OCI-LY3 (cell line): ENCODE results near the gene ADH4.
"Not testable (repeated sequence)": the region's sequence is repeated elsewhere in the genome, so short reads cannot be mapped to it uniquely, and the experiment has no call there.

Source experiments
- H2AFZ ChIP-seq: fragments of 200-600, 300-600 bp; shearing (Covaris generic); 2 replicates; pipeline ENCODE4 v1.6.0; 2014; ENCODE audit warnings: antibody characterized with exemption, low read depth, low read length
- H3K27ac ChIP-seq: fragments of 200-600, 300-600 bp; sonication (generic); 2 replicates; pipeline ENCODE4 v1.5.1; 2014; ENCODE audit warnings: mild to moderate bottlenecking, low read length, moderate library complexity, mixed read lengths
- H3K27me3 ChIP-seq: fragments of 200-600, 300-600 bp; sonication (generic); 2 replicates; pipeline ENCODE4 v1.6.1; 2014; ENCODE audit warnings: low read depth, low read length, mixed read lengths
- H3K36me3 ChIP-seq: fragments of 200-600, 300-600 bp; sonication (generic); replicated peaks from 2 replicates; pipeline ENCODE3; 2014; ENCODE audit warnings: low read depth, low read length, mixed read lengths
- H3K4me1 ChIP-seq: fragments of 300-600, 200-600 bp; sonication (generic); 2 replicates; pipeline ENCODE4 v1.6.1; 2014; ENCODE audit warnings: low read length, mixed read lengths
- H3K4me2 ChIP-seq: fragments of 200-600, 300-600 bp; sonication (generic); 2 replicates; pipeline ENCODE4 v1.6.1; 2014; ENCODE audit warnings: low read length, mixed read lengths
- H3K4me3 ChIP-seq: fragments of 300-600, 200-600 bp; sonication (generic); 2 replicates; pipeline ENCODE4 v1.5.1; 2014; ENCODE audit warnings: antibody characterized with exemption, mild to moderate bottlenecking, low read length, moderate library complexity
- H3K79me2 ChIP-seq: fragments of 300-600, 200-600 bp; shearing (Covaris generic); 2 replicates; pipeline ENCODE4 v1.6.1; 2014; ENCODE audit warnings: mild to moderate bottlenecking, low read length, mixed read lengths
- H3K9ac ChIP-seq: fragments of 300-600, 200-600 bp; shearing (Covaris generic); 2 replicates; pipeline ENCODE4 v1.6.0; 2014; ENCODE audit warnings: mild to moderate bottlenecking, low read length, moderate library complexity
- H3K9me3 ChIP-seq: fragments of 200-600, 300-600 bp; shearing (Covaris generic); 2 replicates; pipeline ENCODE4 v1.6.1; 2014; ENCODE audit warnings: low read length, mixed read lengths; ENCODE audit not compliant: insufficient read depth
- H4K20me1 ChIP-seq: fragments of 200-600, 300-600 bp; sonication (generic); 2 replicates; pipeline ENCODE4 v1.6.1; 2016; ENCODE audit warnings: low read length, mixed read lengths; ENCODE audit not compliant: insufficient read depth
- EZH2phosphoT487 ChIP-seq: fragments of 200-600 bp; shearing (Covaris generic); IDR thresholded peaks from 2 replicates; pipeline ENCODE4 v1.6.1; 2018; ENCODE audit warnings: antibody characterized with exemption, mixed run types, low read depth
- TF ChIP-seq, protein P1 (sequence below): fragments of 200-600, 300-600 bp; sonication (generic); IDR thresholded peaks from 2 replicates; pipeline ENCODE4 v1.5.1; 2014; ENCODE audit warnings: antibody characterized with exemption, low read length, low read depth

Gene ADH4

DNA sequence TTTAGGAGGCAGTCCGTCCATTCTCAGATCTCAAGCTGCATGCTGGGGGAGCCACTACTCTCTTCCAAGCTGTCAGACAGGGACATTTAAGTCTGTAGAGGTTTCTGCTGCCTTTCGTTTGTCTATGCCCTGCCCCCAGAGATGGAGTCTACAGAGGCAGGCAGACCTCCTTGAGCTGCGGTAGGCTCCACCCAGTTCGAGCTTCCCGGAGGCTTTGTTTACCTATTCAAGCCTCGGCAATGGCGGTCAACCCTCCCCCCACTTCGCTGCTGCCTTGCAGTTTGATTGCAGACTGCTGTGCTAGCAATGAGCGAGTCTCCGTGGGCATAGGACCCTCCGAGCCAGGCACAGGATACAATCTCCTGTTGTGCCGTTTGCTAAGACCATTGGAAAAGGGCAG, 44.8 kb downstream of the ADH4 start:
- no peak overlapping the region for H3K27ac ChIP-seq
- H3K27me3 ChIP-seq = no peaks in the 10 kb centered on the region
- no peaks in the 10 kb centered on the region for H3K9me3 ChIP-seq
- no peak overlapping the region for H3K9ac ChIP-seq
- H3K4me1 ChIP-seq = no peaks in the 10 kb centered on the region
- TF ChIP-seq, protein P1, sequence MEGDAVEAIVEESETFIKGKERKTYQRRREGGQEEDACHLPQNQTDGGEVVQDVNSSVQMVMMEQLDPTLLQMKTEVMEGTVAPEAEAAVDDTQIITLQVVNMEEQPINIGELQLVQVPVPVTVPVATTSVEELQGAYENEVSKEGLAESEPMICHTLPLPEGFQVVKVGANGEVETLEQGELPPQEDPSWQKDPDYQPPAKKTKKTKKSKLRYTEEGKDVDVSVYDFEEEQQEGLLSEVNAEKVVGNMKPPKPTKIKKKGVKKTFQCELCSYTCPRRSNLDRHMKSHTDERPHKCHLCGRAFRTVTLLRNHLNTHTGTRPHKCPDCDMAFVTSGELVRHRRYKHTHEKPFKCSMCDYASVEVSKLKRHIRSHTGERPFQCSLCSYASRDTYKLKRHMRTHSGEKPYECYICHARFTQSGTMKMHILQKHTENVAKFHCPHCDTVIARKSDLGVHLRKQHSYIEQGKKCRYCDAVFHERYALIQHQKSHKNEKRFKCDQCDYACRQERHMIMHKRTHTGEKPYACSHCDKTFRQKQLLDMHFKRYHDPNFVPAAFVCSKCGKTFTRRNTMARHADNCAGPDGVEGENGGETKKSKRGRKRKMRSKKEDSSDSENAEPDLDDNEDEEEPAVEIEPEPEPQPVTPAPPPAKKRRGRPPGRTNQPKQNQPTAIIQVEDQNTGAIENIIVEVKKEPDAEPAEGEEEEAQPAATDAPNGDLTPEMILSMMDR = no peak
- no peak for TF ChIP-seq EZH2phosphoT487
- no peaks in the 10 kb centered on the region for H3K36me3 ChIP-seq
- no peak overlapping the region for H3K4me3 ChIP-seq
- H2AFZ ChIP-seq = no peak overlapping the region
- H3K79me2 ChIP-seq = no peaks in the 10 kb centered on the region
- H4K20me1 ChIP-seq = no peaks in the 10 kb centered on the region
- no peak overlapping the region for H3K4me2 ChIP-seq

DNA sequence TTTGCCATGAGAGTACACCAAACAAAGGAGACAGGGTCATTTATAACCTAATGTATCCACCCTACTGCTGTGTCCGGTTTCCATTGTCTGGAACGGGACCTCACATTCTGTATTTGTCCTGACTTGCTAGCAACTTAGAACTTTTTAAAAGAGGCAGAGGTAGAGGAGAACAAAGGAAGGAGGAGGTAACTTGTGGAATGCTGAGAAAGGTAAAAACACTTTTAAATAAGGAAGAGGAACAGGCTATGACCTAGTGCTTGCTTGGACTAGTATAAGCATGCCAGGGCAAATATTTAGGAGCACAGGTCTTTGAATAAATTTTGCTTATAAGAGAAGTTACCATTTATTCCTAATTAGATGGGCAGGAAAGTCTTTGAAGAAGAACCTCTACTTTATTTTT, 52.3 kb downstream of the ADH4 start:
- H3K9ac ChIP-seq, H3K36me3 ChIP-seq, H3K27me3 ChIP-seq, H2AFZ ChIP-seq, H3K4me3 ChIP-seq, H3K4me2 ChIP-seq, H3K27ac ChIP-seq, H3K9me3 ChIP-seq, H4K20me1 ChIP-seq: not testable (repeated sequence)
- Histone ChIP-seq H3K4me1 (peaks cover 18% of the 10 kb centered on the region), H3K79me2 (peaks cover 17% of the 10 kb centered on the region)

GRCh38 chr4:99091216-99091575, 52.9 kb downstream of the ADH4 start:
- Histone ChIP-seq H3K27me3 (no peaks in the 10 kb centered on the region), H3K4me1 (peaks cover 18% of the 10 kb centered on the region), H4K20me1 (no peaks in the 10 kb centered on the region), H3K27ac (no peak overlapping the region), H3K9me3 (no peaks in the 10 kb centered on the region), H3K36me3 (no peaks in the 10 kb centered on the region), H3K4me3 (no peak overlapping the region), H3K9ac (no peak overlapping the region), H3K79me2 (peaks cover 23% of the 10 kb centered on the region), H2AFZ (no peak overlapping the region), H3K4me2 (no peak overlapping the region)
- no peak for TF ChIP-seq EZH2phosphoT487
- TF ChIP-seq, protein P1 = no peak

- no peaks in the 10 kb centered on the region for H3K27me3 ChIP-seq
- H2AFZ ChIP-seq = no peak overlapping the region
- TF ChIP-seq EZH2phosphoT487 = no peak
- TF ChIP-seq, protein P1 = no peak
- H4K20me1 ChIP-seq = no peaks in the 10 kb centered on the region
- H3K27ac ChIP-seq = no peak overlapping the region
- no peaks in the 10 kb centered on the region for H3K9me3 ChIP-seq
- H3K4me3 ChIP-seq = no peak overlapping the region
- H3K79me2 ChIP-seq = peaks cover 28% of the 10 kb centered on the region
- H3K9ac ChIP-seq = no peak overlapping the region
- H3K4me1 ChIP-seq = peaks cover 18% of the 10 kb centered on the region
- H3K4me2 ChIP-seq = no peak overlapping the region
- H3K36me3 ChIP-seq = no peaks in the 10 kb centered on the region
These were observed 53.4 kb downstream of the ADH4 start for GRCh38 chr4:99090481-99091215.
